Trophoblast cell (in vitro differentiated cells and primary cell): ENCODE data around the gene INTS6L.

ENCODE experiments used
- DNase-seq, 2 donors: peaks; one replicate each; pipeline ENCODE4 v3.0.0-alpha.2; 2016
- H2AFZ ChIP-seq: 2 replicates; pipeline ENCODE4 v1.6.1; 2013; ENCODE audit warnings: low read length, moderate library complexity, mild to moderate bottlenecking; ENCODE audit not compliant: insufficient read depth, poor library complexity
- H2AK5ac ChIP-seq: 2 replicates; pipeline ENCODE4 v1.6.1; 2013; ENCODE audit warnings: mild to moderate bottlenecking, low read length
- H2BK120ac ChIP-seq: 2 replicates; pipeline ENCODE4 v1.6.1; 2013; ENCODE audit warnings: low read length, mild to moderate bottlenecking, moderate library complexity; ENCODE audit not compliant: insufficient read depth, poor library complexity
- H2BK12ac ChIP-seq: 2 replicates; pipeline ENCODE4 v1.6.1; 2013; ENCODE audit warnings: mild to moderate bottlenecking, low read length, moderate library complexity
- H2BK5ac ChIP-seq: 2 replicates; pipeline ENCODE4 v1.6.1; 2013; ENCODE audit warnings: low read length, low read depth, moderate library complexity, mild to moderate bottlenecking; ENCODE audit not compliant: poor library complexity
- H3K14ac ChIP-seq: 2 replicates; pipeline ENCODE4 v1.6.1; 2013; ENCODE audit warnings: mild to moderate bottlenecking, low read length
- H3K18ac ChIP-seq: 2 replicates; pipeline ENCODE4 v1.6.1; 2013; ENCODE audit warnings: mild to moderate bottlenecking, low read length
- H3K23ac ChIP-seq: 2 replicates; pipeline ENCODE4 v1.6.1; 2013; ENCODE audit warnings: low read length
- H3K27ac ChIP-seq: 2 replicates; pipeline ENCODE4 v1.5.1; 2013; ENCODE audit warnings: low read depth, mild to moderate bottlenecking, inconsistent platforms, low read length, moderate library complexity
- H3K27me3 ChIP-seq: 2 replicates; pipeline ENCODE4 v1.6.1; 2013; ENCODE audit warnings: inconsistent platforms, mild to moderate bottlenecking, low read length, moderate library complexity; ENCODE audit not compliant: insufficient read depth
- H3K36me3 ChIP-seq, 2 experiments: 1 replicate in 1 of 2; 2 replicates in 1 of 2; pipeline ENCODE4 v1.6.1; 2013; ENCODE audit warnings: low read length in 2 of 2, mild to moderate bottlenecking in 2 of 2, moderate library complexity in 1 of 2; ENCODE audit not compliant: insufficient read depth in 2 of 2, control insufficient read depth in 1 of 2
- H3K4ac ChIP-seq: 2 replicates; pipeline ENCODE4 v1.6.1; 2013; ENCODE audit warnings: low read depth, mild to moderate bottlenecking, low read length, moderate library complexity
- H3K4me1 ChIP-seq, 2 experiments: 1 replicate in 1 of 2; 2 replicates in 1 of 2; pipeline ENCODE4 v1.6.1; 2013; ENCODE audit warnings: low read length in 2 of 2, mild to moderate bottlenecking in 2 of 2, moderate library complexity in 1 of 2; ENCODE audit not compliant: insufficient read depth in 2 of 2, control insufficient read depth in 1 of 2
- H3K4me2 ChIP-seq: 2 replicates; pipeline ENCODE4 v1.6.1; 2013; ENCODE audit warnings: inconsistent platforms, mild to moderate bottlenecking, low read length, moderate library complexity
- H3K4me3 ChIP-seq: 2 replicates; pipeline ENCODE4 v1.5.1; 2013; ENCODE audit warnings: mild to moderate bottlenecking, low read depth, low read length, inconsistent platforms
- H3K79me1 ChIP-seq: one replicate; pipeline ENCODE4 v1.6.1; 2013; ENCODE audit warnings: low read length
- H3K79me2 ChIP-seq: 2 replicates; pipeline ENCODE4 v1.6.1; 2013; ENCODE audit warnings: low read length, mild to moderate bottlenecking; ENCODE audit not compliant: control insufficient read depth, insufficient read depth, poor library complexity
- H3K9ac ChIP-seq: 2 replicates; pipeline ENCODE4 v1.6.1; 2013; ENCODE audit warnings: mild to moderate bottlenecking, low read length
- H3K9me3 ChIP-seq: 2 replicates; pipeline ENCODE4 v1.6.1; 2013; ENCODE audit warnings: low read depth, mild to moderate bottlenecking, control low read depth, inconsistent platforms, low read length; ENCODE audit not compliant: insufficient read depth
- H4K12ac ChIP-seq: 2 replicates; pipeline ENCODE4 v1.6.1; 2013; ENCODE audit warnings: low read depth, mild to moderate bottlenecking, low read length, moderate library complexity
- H4K8ac ChIP-seq: 2 replicates; pipeline ENCODE4 v1.6.1; 2013; ENCODE audit warnings: low read depth, mild to moderate bottlenecking, low read length, moderate library complexity
- H4K91ac ChIP-seq: one replicate; pipeline ENCODE4 v1.6.1; 2013; ENCODE audit warnings: low read depth, mild to moderate bottlenecking, low read length, moderate library complexity
- WGBS: extraction: QIAGEN DNeasy Blood & Tissue Kit; methylation state at CpG from one replicate; pipeline ENCODE4 v1.1.7; 2013; ENCODE audit warnings: missing lambda C conversion rate; ENCODE audit not compliant: insufficient read length, insufficient coverage; ENCODE audit errors: extremely low coverage; 5-methylcytosine and 5-hydroxymethylcytosine counted together

INTS6L gene

DNA sequence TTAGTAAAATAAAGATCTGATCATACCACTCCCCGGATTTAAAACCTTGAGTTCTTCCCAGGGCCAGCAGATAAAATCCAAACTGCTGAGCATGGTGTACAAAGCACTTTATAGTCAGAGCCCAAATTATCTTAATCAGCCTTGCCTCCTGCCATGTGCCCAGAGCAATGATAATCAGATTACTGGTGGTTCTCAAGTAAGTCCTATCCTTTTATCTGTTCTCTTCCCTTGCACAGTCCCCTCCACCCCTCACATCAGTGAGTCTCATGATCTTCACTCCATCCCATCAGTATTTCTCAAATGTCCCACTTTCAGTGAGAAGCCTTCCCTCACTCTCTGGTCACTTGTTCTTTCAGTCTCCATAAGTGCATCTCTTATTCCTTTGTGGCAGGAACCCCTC is 22.7 kb downstream of the INTS6L start:
- WGBS = no CpG with 5 or more reads among the region's 1 CpG
- no peak overlapping the region for H3K4me2 ChIP-seq
- H3K9me3 ChIP-seq = no peaks in the 10 kb centered on the region
- H2BK120ac ChIP-seq = no peak overlapping the region
- no peak overlapping the region for H3K23ac ChIP-seq
- no peak overlapping the region for H2BK5ac ChIP-seq
- H3K27me3 ChIP-seq = no peaks in the 10 kb centered on the region
- no peaks in the 10 kb centered on the region for H3K36me3 ChIP-seq
- no peak overlapping the region for H4K91ac ChIP-seq
- no peak overlapping the region for H4K12ac ChIP-seq
- H4K8ac ChIP-seq = no peak overlapping the region
- no peak overlapping the region for H2AK5ac ChIP-seq
- H3K18ac ChIP-seq = no peak overlapping the region
- no peak overlapping the region for H3K14ac ChIP-seq
- no peak overlapping the region for H3K9ac ChIP-seq
- no peak overlapping the region for H3K4me3 ChIP-seq
- H3K4ac ChIP-seq = no peak overlapping the region
- no peaks in the 10 kb centered on the region for H3K4me1 ChIP-seq
- no peak overlapping the region for H2AFZ ChIP-seq
- DNase-seq = no peak
- H3K79me1 ChIP-seq = no peaks in the 10 kb centered on the region
- H3K79me2 ChIP-seq = no peaks in the 10 kb centered on the region
- no peak overlapping the region for H2BK12ac ChIP-seq
- H3K27ac ChIP-seq = no peak overlapping the region

DNA sequence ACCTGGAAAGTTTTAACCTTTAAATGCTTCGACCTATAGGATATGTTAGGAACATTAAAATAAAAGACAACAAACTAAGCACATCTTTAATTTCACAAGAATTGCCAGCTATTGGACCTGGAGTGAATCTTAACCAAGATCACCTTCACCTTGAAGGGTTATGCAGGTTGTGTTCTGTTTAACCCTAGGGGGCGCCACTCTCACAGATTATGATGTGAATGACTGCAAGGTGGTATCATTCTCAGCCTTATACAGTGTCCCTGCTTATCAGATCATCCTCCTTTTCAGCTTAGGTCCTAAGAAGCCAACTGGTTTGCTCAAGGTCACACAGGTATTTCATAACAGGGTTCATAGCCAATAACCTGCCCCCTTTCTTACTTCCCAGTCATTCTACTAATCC is 23.5 kb downstream of the INTS6L start:
- Histone ChIP-seq H3K27me3 (no peaks in the 10 kb centered on the region), H3K27ac (no peak overlapping the region), H2AFZ (no peak overlapping the region), H2BK12ac (no peak overlapping the region), H3K9ac (no peak overlapping the region), H3K36me3 (no peaks in the 10 kb centered on the region), H3K79me1 (no peaks in the 10 kb centered on the region), H3K18ac (no peak overlapping the region), H3K4me1 (no peaks in the 10 kb centered on the region), H3K79me2 (no peaks in the 10 kb centered on the region), H2AK5ac (no peak overlapping the region), H4K8ac (no peak overlapping the region), H2BK5ac (no peak overlapping the region), H2BK120ac (no peak overlapping the region), H3K14ac (no peak overlapping the region), H4K12ac (no peak overlapping the region), H3K4me2 (no peak overlapping the region), H4K91ac (no peak overlapping the region), H3K4ac (no peak overlapping the region), H3K23ac (no peak overlapping the region), H3K4me3 (no peak overlapping the region), H3K9me3 (no peaks in the 10 kb centered on the region)
- DNase-seq = no peak
- no CpG with 5 or more reads among the region's 2 CpGs for WGBS

DNA sequence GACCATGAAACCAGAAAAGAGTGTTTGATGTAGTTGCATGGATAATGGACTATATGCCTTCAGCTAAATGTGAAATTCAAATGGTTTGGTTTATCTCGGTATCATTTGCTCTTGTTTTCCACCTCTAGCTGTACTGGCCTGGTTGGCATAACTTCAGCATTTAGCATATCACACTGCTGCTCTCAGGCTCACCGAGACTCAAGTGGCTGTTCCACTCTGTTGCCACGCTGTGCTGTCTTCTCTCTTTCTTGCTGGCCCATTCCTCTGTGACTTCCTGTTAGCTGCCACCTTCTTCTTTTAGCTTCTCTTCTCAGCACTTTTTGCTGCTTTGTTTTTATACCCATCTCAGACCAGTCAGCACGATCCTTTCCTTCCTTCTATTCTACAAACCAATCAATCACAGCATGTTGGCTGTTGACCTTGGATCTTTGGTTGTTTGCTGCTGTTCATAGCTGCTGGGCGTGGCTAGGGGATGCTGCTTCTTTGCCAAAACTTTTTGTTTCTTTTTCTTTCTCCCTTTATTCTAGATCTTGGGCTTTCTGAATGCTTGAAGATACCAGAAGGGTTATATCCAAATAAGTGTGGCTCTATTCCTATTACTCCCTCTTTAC is 24.0 kb downstream of the INTS6L start:
- Histone ChIP-seq H3K23ac (no peak overlapping the region), H3K79me1 (no peaks in the 10 kb centered on the region), H4K12ac (no peak overlapping the region), H2BK5ac (no peak overlapping the region), H2BK120ac (no peak overlapping the region), H3K4me3 (no peak overlapping the region), H2AK5ac (no peak overlapping the region), H3K4ac (no peak overlapping the region), H3K14ac (no peak overlapping the region), H4K8ac (no peak overlapping the region), H3K18ac (no peak overlapping the region), H3K4me2 (no peak overlapping the region), H3K4me1 (no peaks in the 10 kb centered on the region), H3K36me3 (no peaks in the 10 kb centered on the region), H3K27me3 (no peaks in the 10 kb centered on the region), H2BK12ac (no peak overlapping the region), H3K79me2 (no peaks in the 10 kb centered on the region), H3K9ac (no peak overlapping the region), H3K9me3 (no peaks in the 10 kb centered on the region), H2AFZ (no peak overlapping the region), H3K27ac (no peak overlapping the region), H4K91ac (no peak overlapping the region)
- no peak for DNase-seq
- no CpG with 5 or more reads among the region's 5 CpGs for WGBS

DNA sequence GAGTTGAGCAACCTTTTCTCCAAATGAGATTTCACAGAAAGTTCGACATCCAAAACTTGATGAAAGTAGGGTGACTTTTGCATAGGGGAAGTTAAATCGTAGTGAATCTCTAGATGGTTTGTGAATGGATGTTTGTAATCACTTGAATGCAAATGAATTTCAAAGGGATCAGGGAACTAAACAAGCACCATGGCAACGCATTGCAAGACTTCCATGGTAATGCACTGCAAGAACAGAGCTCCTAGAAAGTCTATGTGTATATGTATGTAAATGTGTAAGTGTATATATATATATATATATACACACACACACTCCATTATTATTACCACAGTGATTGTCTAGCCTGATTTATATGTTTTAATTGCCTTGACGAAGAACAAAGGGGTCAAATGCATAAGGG is 27.3 kb downstream of the INTS6L start:
- no peaks in the 10 kb centered on the region for H3K4me1 ChIP-seq
- no peak overlapping the region for H3K14ac ChIP-seq
- no peak for DNase-seq
- H4K91ac ChIP-seq = no peak overlapping the region
- no peak overlapping the region for H2AK5ac ChIP-seq
- no peak overlapping the region for H2BK5ac ChIP-seq
- H4K8ac ChIP-seq = no peak overlapping the region
- H3K36me3 ChIP-seq = no peaks in the 10 kb centered on the region
- H3K79me2 ChIP-seq = no peaks in the 10 kb centered on the region
- H3K9ac ChIP-seq = no peak overlapping the region
- no CpG with 5 or more reads among the region's 4 CpGs for WGBS
- no peak overlapping the region for H2BK120ac ChIP-seq
- H2AFZ ChIP-seq = no peak overlapping the region
- no peaks in the 10 kb centered on the region for H3K79me1 ChIP-seq
- no peak overlapping the region for H3K4ac ChIP-seq
- H3K4me2 ChIP-seq = no peak overlapping the region
- no peak overlapping the region for H3K23ac ChIP-seq
- no peak overlapping the region for H4K12ac ChIP-seq
- H3K4me3 ChIP-seq = no peak overlapping the region
- no peak overlapping the region for H3K18ac ChIP-seq
- no peaks in the 10 kb centered on the region for H3K27me3 ChIP-seq
- no peak overlapping the region for H3K27ac ChIP-seq
- H3K9me3 ChIP-seq = no peaks in the 10 kb centered on the region
- no peak overlapping the region for H2BK12ac ChIP-seq
